ENCODE data around the gene GPR61.
A peak's percentile ranks its signal among the peaks of the same experiment; 100 is the strongest.

The GPR61 gene

GRCh38 chr1:109539676-109540075 is at the start of gene GPR61:
Gene GPR61 (plus strand): TSS chr1:109539872. CDS start chr1:109543023, 3,151 bp downstream.
- no peak for DNase-seq (ENCODE audit: low read depth in 3 of 3, low spot score in 1 of 3)

- peak in 2 of 3 donors; percentile 50 to 60 for DNase-seq (ENCODE audit: low read depth in 3 of 3, low spot score in 1 of 3)
Measured at GRCh38 chr1:109490029-109490933, 49.4 kb upstream of the GPR61 start.

- no peak for DNase-seq (ENCODE audit: low read depth in 3 of 3, low spot score in 1 of 3)
Measured at GRCh38 chr1:109490934-109491302, 48.8 kb upstream of the GPR61 start.

- no peak for DNase-seq (ENCODE audit: low read depth in 3 of 3, low spot score in 1 of 3)
Measured at GRCh38 chr1:109491372-109491771, 48.3 kb upstream of the GPR61 start.

GRCh38 chr1:109492779-109493178 is 46.9 kb upstream of the GPR61 start:
- no peak for DNase-seq (ENCODE audit: low read depth in 3 of 3, low spot score in 1 of 3)

- DNase-seq (ENCODE audit: low read depth in 3 of 3, low spot score in 1 of 3): no peak
Measured at GRCh38 chr1:109493227-109493626, 46.4 kb upstream of the GPR61 start.

GRCh38 chr1:109493805-109494539 is 45.7 kb upstream of the GPR61 start, which contains the start of gene CYB561D1:
Gene CYB561D1 (plus strand): TSS chr1:109494094. CDS start chr1:109494140, 46 bp downstream.
- peak; percentile 54 to 88 (median 76) for DNase-seq (ENCODE audit: low read depth in 3 of 3, low spot score in 1 of 3)

GRCh38 chr1:109495738-109496137 is 43.9 kb upstream of the GPR61 start:
- no peak for DNase-seq (ENCODE audit: low read depth in 3 of 3, low spot score in 1 of 3)

GRCh38 chr1:109497449-109498160 is 42.1 kb upstream of the GPR61 start:
- no peak for DNase-seq (ENCODE audit: low read depth in 3 of 3, low spot score in 1 of 3)

GRCh38 chr1:109498161-109498801 is 41.4 kb upstream of the GPR61 start:
- no peak for DNase-seq (ENCODE audit: low read depth in 3 of 3, low spot score in 1 of 3)

- DNase-seq (ENCODE audit: low read depth in 3 of 3, low spot score in 1 of 3): no peak
Measured at GRCh38 chr1:109499081-109499480, 40.6 kb upstream of the GPR61 start.

GRCh38 chr1:109499661-109500536 is 39.8 kb upstream of the GPR61 start:
- DNase-seq (ENCODE audit: low read depth in 3 of 3, low spot score in 1 of 3): peak in 1 of 3 donors; percentile 38

GRCh38 chr1:109500941-109501381 is 38.7 kb upstream of the GPR61 start:
- DNase-seq (ENCODE audit: low read depth in 3 of 3, low spot score in 1 of 3): no peak

GRCh38 chr1:109501644-109502363 is 37.9 kb upstream of the GPR61 start:
- no peak for DNase-seq (ENCODE audit: low read depth in 3 of 3, low spot score in 1 of 3)

GRCh38 chr1:109502364-109502851 is 37.3 kb upstream of the GPR61 start:
- DNase-seq (ENCODE audit: low read depth in 3 of 3, low spot score in 1 of 3): peak in 1 of 3 donors; percentile 43

- no peak for DNase-seq (ENCODE audit: low read depth in 3 of 3, low spot score in 1 of 3)
Measured at GRCh38 chr1:109503935-109504334, 35.7 kb upstream of the GPR61 start.

- DNase-seq (ENCODE audit: low read depth in 3 of 3, low spot score in 1 of 3): no peak
Measured at GRCh38 chr1:109504974-109505373, 34.7 kb upstream of the GPR61 start.

GRCh38 chr1:109508001-109508872 is 31.4 kb upstream of the GPR61 start:
- DNase-seq (ENCODE audit: low read depth in 3 of 3, low spot score in 1 of 3): no peak
